WTC11 (cell line): ENCODE results near the gene UTP14C. TPM values are rescaled to one million over a fixed set of nuclear protein-coding genes. Genes with fewer than 3 reads are reported as not detected.
"Not testable (repeated sequence)": the region's sequence is repeated elsewhere in the genome, so short reads cannot be mapped to it uniquely, and the experiment has no call there.

ENCODE experiments used
- ATAC-seq: fragments of 200-7000 bp; cut with Tn5 transposase; 2 replicates; pipeline ENCODE4 v1.10.0; 2021; ENCODE audit warnings: mild to moderate bottlenecking, moderate library complexity
- CTCF ChIA-PET: fragments of 300-600 bp; sonication (Branson Sonifier 250); formaldehyde crosslinking; loops from one replicate; lab custom pipeline; 2021; ENCODE audit warnings: antibody characterized with exemption; lab: Charles Lee
- POLR2A ChIA-PET: fragments of 350-600 bp; sonication (Branson Sonifier 250); formaldehyde crosslinking; loops from one replicate; lab custom pipeline; 2021; ENCODE audit warnings: antibody characterized with exemption; lab: Charles Lee
- DNase-seq: peaks from one replicate; pipeline ENCODE4 v3.0.0; 2021; ENCODE audit warnings: low spot score
- H3K27ac Mint-ChIP-seq: 2 replicates; pipeline ENCODE4 v1.8.0; 2021; ENCODE audit warnings: mixed read lengths
- H3K27me3 Mint-ChIP-seq: 2 replicates; pipeline ENCODE4 v1.8.0; 2021; ENCODE audit warnings: low read depth, mild to moderate bottlenecking, moderate library complexity, mixed read lengths
- H3K36me3 Mint-ChIP-seq: 2 replicates; pipeline ENCODE4 v1.8.0; 2021; ENCODE audit warnings: mixed read lengths
- H3K4me1 Mint-ChIP-seq: 2 replicates; pipeline ENCODE4 v1.8.0; 2022; ENCODE audit warnings: mixed read lengths
- H3K4me3 Mint-ChIP-seq: 2 replicates; pipeline ENCODE4 v1.8.0; 2021; ENCODE audit warnings: mild to moderate bottlenecking, moderate library complexity, mixed read lengths
- H3K9me3 Mint-ChIP-seq: 2 replicates; pipeline ENCODE4 v1.8.0; 2021; ENCODE audit warnings: mixed read lengths
- ESRRA ChIP-seq: sonication (generic); formaldehyde crosslinking; IDR thresholded peaks from 2 replicates; pipeline ENCODE4 v1.8.1; 2022; ENCODE audit warnings: mild to moderate bottlenecking, missing genetic modification reagents, borderline replicate concordance
- FOXK1 ChIP-seq: sonication (generic); formaldehyde crosslinking; IDR thresholded peaks from 2 replicates; pipeline ENCODE4 v1.8.0; 2022; ENCODE audit warnings: mild to moderate bottlenecking, moderate library complexity, missing genetic modification reagents
- GRHL2 ChIP-seq: fragments of 250-450 bp; sonication (Bioruptor Pico); IDR thresholded peaks from 2 replicates; pipeline ENCODE4 v1.8.0; 2022; ENCODE audit warnings: mild to moderate bottlenecking, moderate library complexity; ENCODE audit not compliant: insufficient replicate concordance, severe bottlenecking
- HMGA2 ChIP-seq: fragments of 250-450 bp; sonication (Bioruptor Pico); IDR thresholded peaks from 2 replicates; pipeline ENCODE4 v1.4.0; 2021; ENCODE audit warnings: mild to moderate bottlenecking, moderate library complexity
- JAZF1 ChIP-seq: fragments of 250-450 bp; sonication (Bioruptor Pico); IDR thresholded peaks from 2 replicates; pipeline ENCODE4 v1.9.0; 2021; ENCODE audit warnings: moderate library complexity, mild to moderate bottlenecking, inconsistent platforms
- NFATC4 ChIP-seq: fragments of 250-450 bp; sonication (Bioruptor Pico); IDR thresholded peaks from 2 replicates; pipeline ENCODE4 v1.9.0; 2021; ENCODE audit warnings: mild to moderate bottlenecking
- OVOL2 ChIP-seq: fragments of 250-450 bp; sonication (Bioruptor Pico); IDR thresholded peaks from 2 replicates; pipeline ENCODE4 v1.9.0; 2021; ENCODE audit warnings: mild to moderate bottlenecking, borderline replicate concordance
- SMAD3 ChIP-seq: sonication (generic); formaldehyde crosslinking; IDR thresholded peaks from 2 replicates; pipeline ENCODE4 v1.8.0; 2022; ENCODE audit warnings: missing genetic modification reagents, mild to moderate bottlenecking, borderline replicate concordance
- TCF7 ChIP-seq: sonication (generic); formaldehyde crosslinking; IDR thresholded peaks from 2 replicates; pipeline ENCODE4 v1.8.0; 2022; ENCODE audit warnings: mild to moderate bottlenecking, low read depth, missing genetic modification reagents, moderate library complexity
- TP53 ChIP-seq: sonication (generic); formaldehyde crosslinking; IDR thresholded peaks from 2 replicates; pipeline ENCODE4 v1.8.1; 2023; ENCODE audit warnings: mild to moderate bottlenecking, missing genetic modification reagents
- total RNA-seq: library from RNA; stranded (reverse); gene quantifications from 3 replicates; pipeline ENCODE4 v1.2.3, GENCODE V29; 2021
- TF ChIP-seq, protein P1 (sequence below): sonication (generic); formaldehyde crosslinking; IDR thresholded peaks from 2 replicates; pipeline ENCODE4 v1.8.0; 2022; ENCODE audit warnings: mild to moderate bottlenecking, missing genetic modification reagents
- TF ChIP-seq, protein P2 (sequence below): sonication (generic); formaldehyde crosslinking; IDR thresholded peaks from 2 replicates; pipeline ENCODE4 v1.8.0; 2022; ENCODE audit warnings: mild to moderate bottlenecking, missing genetic modification reagents
- TF ChIP-seq, protein P3 (sequence below): sonication (generic); formaldehyde crosslinking; IDR thresholded peaks from 2 replicates; pipeline ENCODE4 v1.8.1; 2022; ENCODE audit warnings: mild to moderate bottlenecking, moderate library complexity, missing genetic modification reagents
- TF ChIP-seq, protein P4 (sequence below): sonication (generic); formaldehyde crosslinking; conservative IDR thresholded peaks from 2 replicates; pipeline ENCODE4 v1.8.1; 2022; ENCODE audit warnings: mild to moderate bottlenecking, missing genetic modification reagents
- TF ChIP-seq, protein P5 (sequence below): fragments of 250-450 bp; sonication (Bioruptor Pico); IDR thresholded peaks from 2 replicates; pipeline ENCODE4 v1.9.0; 2021; ENCODE audit warnings: moderate library complexity, mild to moderate bottlenecking, inconsistent platforms, borderline replicate concordance
- TF ChIP-seq, protein P6 (sequence below): sonication (generic); formaldehyde crosslinking; IDR thresholded peaks from 2 replicates; pipeline ENCODE4 v1.8.0; 2023; ENCODE audit warnings: mild to moderate bottlenecking, missing genetic modification reagents

UTP14C gene
- total RNA-seq, 1 experiment from 2014 or later: 18.5 TPM

DNA sequence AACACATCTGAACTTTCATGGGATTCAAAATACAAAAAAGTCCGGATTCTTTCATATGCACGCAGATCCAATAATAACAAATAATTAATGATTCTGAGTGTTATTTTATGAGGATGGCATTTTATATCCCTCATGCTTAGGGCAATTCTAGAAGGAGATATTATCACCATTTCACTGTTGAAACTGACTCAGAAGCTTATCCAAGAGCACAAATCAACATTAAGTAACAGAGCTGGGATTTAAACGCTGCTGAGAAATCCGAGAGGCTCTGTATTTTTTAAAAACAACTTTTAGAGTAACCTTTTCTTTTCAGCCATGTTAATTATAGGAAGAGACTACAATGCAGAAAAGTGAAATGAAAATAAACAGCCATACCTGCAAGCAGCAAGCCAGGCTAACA lies 43.6 kb upstream of the UTP14C start (continued):
- TF ChIP-seq, protein P1, sequence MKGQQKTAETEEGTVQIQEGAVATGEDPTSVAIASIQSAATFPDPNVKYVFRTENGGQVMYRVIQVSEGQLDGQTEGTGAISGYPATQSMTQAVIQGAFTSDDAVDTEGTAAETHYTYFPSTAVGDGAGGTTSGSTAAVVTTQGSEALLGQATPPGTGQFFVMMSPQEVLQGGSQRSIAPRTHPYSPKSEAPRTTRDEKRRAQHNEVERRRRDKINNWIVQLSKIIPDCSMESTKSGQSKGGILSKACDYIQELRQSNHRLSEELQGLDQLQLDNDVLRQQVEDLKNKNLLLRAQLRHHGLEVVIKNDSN (CRISPR knock-in tag): no peak
- no peak for TF ChIP-seq ESRRA

DNA sequence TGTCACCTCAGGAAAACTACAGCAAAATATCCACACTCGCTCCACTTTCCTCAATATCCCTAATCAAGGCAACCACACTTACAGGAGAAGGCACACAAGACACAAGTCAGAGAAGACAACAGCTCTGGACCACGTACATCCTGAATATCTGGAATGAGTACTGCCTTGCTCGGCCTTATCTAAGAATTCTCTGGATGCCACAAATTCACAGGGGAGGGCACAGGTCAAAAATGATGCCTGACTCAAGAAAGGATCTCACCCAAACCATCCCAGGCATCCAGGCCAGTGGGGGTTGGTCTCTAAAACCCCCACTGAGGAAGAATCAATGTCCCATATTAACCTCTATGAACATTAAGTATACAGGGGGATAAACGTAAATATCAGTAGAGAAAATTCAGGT lies 43.1 kb upstream of the UTP14C start:
- POLR2A ChIA-PET: no interaction called here
- peak overlapping the region; percentile 79; the same call in 1 of the 2 replicates for H3K27ac Mint-ChIP-seq

DNA sequence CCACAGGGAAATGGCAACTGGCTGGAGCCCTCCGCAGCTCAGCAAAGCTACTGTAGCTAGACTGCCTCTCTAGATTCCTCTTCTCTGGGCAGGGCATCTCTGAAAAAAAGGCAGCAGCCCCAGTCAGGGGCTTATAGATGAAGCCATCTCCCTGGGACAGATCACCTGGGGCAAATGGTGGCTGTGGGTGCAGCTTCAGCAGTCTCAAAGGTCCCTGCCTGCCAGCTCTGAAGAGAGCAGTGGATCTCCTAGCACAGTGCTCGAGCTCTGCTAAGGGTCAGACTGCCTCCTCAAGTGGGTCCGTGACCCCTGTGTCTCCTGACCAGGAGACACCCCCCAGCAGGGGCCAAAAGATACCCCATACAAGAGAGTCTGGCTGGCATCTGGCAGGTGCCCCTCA lies 41.2 kb upstream of the UTP14C start:
- H3K36me3 Mint-ChIP-seq, H3K27ac Mint-ChIP-seq, CTCF ChIA-PET, ATAC-seq, H3K27me3 Mint-ChIP-seq, DNase-seq, H3K4me3 Mint-ChIP-seq: not testable (repeated sequence)
- POLR2A ChIA-PET: interaction anchor here (1.0 kb wide), 1 partner anchor 8 kb away, joined by 3 read pairs; no protein-coding TSS in a partner anchor
- H3K4me1 Mint-ChIP-seq: peaks cover 12% of the 10 kb centered on the region
- H3K9me3 Mint-ChIP-seq: peaks cover 37% of the 10 kb centered on the region

More for the DNA sequence above, 43.1 kb upstream of the UTP14C start:
- DNase-seq (no peak), ATAC-seq (peak; percentile 47)
- Mint-ChIP-seq H3K4me1 (peaks cover 12% of the 10 kb centered on the region), H3K4me3 (no peak overlapping the region), H3K27me3 (peaks cover 6% of the 10 kb centered on the region; the same call in 1 of the 2 replicates), H3K9me3 (peaks cover 25% of the 10 kb centered on the region), H3K36me3 (peaks cover 5% of the 10 kb centered on the region; the same call in 1 of the 2 replicates)
- TF ChIP-seq GRHL2 (CRISPR knock-in tag): no peak
- TF ChIP-seq, protein P2, sequence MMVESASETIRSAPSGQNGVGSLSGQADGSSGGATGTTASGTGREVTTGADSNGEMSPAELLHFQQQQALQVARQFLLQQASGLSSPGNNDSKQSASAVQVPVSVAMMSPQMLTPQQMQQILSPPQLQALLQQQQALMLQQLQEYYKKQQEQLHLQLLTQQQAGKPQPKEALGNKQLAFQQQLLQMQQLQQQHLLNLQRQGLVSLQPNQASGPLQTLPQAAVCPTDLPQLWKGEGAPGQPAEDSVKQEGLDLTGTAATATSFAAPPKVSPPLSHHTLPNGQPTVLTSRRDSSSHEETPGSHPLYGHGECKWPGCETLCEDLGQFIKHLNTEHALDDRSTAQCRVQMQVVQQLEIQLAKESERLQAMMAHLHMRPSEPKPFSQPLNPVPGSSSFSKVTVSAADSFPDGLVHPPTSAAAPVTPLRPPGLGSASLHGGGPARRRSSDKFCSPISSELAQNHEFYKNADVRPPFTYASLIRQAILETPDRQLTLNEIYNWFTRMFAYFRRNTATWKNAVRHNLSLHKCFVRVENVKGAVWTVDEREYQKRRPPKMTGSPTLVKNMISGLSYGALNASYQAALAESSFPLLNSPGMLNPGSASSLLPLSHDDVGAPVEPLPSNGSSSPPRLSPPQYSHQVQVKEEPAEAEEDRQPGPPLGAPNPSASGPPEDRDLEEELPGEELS (CRISPR knock-in tag): no peak
- no peak for TF ChIP-seq TCF7 (CRISPR knock-in tag)
- TF ChIP-seq HMGA2 (CRISPR knock-in tag): no peak
- CTCF ChIA-PET: no interaction called here

DNA sequence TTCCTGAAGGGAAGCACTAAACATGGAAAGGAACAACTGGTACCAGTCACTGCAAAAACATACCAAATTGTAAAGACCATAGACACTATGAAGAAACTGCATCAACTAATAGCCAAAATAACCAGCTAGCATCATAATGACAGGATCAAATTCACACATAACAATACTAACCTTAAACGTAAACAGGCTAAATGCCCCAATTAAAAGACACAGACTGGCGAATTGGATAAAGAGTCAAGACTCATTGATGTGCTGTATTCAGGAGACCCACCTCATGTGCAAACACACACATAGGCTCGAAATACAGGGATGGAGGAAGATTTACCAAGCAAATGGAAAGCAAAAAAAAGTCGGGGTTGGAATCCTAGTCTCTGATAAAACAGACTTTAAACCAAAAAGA lies 39.6 kb upstream of the UTP14C start:
- ATAC-seq, H3K27me3 Mint-ChIP-seq, DNase-seq, H3K27ac Mint-ChIP-seq, POLR2A ChIA-PET, H3K36me3 Mint-ChIP-seq, H3K4me3 Mint-ChIP-seq, CTCF ChIA-PET: not testable (repeated sequence)
- H3K4me1 Mint-ChIP-seq: peaks cover 12% of the 10 kb centered on the region
- peaks cover 37% of the 10 kb centered on the region for H3K9me3 Mint-ChIP-seq

DNA sequence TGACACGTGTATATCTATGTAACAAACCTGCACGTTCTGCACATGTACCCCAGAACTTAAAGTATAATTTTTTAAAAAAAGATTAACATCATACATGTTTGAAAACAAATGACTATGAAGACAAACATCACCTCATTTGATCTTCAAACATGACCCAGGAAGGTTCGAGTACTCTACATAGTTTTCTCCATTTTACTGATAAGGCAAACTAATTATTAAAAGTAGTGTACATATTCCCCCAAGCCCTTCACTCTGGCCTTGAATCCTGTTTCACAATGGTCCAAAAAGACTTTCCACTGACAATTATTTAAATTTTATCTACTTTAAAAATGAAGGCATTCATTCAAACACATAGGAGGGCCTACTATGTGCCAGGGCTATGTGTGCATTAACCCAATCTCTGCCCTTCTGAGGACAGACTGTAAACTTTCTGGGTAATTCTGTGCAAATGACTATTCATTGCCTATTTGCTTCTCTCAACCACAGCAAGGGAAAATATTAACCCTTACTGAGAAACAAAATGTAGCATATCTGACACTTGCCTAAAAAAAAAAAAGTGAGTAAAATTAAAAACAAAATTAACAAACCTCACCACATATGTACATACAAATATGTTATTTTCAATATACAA lies 35.4 kb upstream of the UTP14C start:
- Mint-ChIP-seq H3K27ac (no peak overlapping the region), H3K4me1 (no peaks in the 10 kb centered on the region), H3K9me3 (peaks cover 31% of the 10 kb centered on the region), H3K36me3 (peaks cover 4% of the 10 kb centered on the region; the same call in 1 of the 2 replicates), H3K27me3 (peaks cover 5% of the 10 kb centered on the region; the same call in 1 of the 2 replicates), H3K4me3 (no peak overlapping the region)
- TF ChIP-seq, protein P3, sequence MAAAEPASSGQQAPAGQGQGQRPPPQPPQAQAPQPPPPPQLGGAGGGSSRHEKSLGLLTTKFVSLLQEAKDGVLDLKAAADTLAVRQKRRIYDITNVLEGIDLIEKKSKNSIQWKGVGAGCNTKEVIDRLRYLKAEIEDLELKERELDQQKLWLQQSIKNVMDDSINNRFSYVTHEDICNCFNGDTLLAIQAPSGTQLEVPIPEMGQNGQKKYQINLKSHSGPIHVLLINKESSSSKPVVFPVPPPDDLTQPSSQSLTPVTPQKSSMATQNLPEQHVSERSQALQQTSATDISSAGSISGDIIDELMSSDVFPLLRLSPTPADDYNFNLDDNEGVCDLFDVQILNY (CRISPR knock-in tag): no peak
- CTCF ChIA-PET: no interaction called here
- ATAC-seq: no peak
- POLR2A ChIA-PET: no interaction called here
- DNase-seq: no peak

DNA sequence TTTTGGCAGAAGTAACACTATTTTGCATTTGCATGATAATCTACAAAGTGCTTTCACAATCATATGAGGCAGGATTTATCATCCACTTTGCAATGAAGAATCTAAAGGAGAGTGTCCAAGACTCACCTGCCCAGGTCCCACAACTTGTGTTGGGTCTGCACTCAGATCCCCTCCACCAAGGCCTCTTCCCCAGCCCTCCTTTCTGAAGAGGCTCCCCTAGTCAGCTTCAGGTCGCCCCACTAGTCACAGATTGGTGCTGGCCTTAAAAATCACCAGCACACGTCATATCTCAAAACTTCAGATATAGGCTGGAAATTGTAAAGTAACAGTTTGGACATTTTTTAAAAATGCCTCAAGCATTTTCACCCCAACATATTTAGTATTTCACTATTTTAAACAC lies 30.8 kb upstream of the UTP14C start:
- H3K27me3 Mint-ChIP-seq: no peaks in the 10 kb centered on the region; the same call in 1 of the 2 replicates
- CTCF ChIA-PET: no interaction called here
- H3K4me1 Mint-ChIP-seq: peaks cover 31% of the 10 kb centered on the region
- H3K36me3 Mint-ChIP-seq: no peaks in the 10 kb centered on the region
- 0 out of 2 replicates have a peak overlapping the region, but pooled peaks have one; percentile 46 for H3K27ac Mint-ChIP-seq
- H3K9me3 Mint-ChIP-seq: no peaks in the 10 kb centered on the region
- DNase-seq (no peak), ATAC-seq (no peak)
- POLR2A ChIA-PET: no interaction called here
- no peak overlapping the region for H3K4me3 Mint-ChIP-seq
- TF ChIP-seq TP53 (CRISPR knock-in tag) (no peak), SMAD3 (no peak), JAZF1 (CRISPR knock-in tag) (no peak), NFATC4 (CRISPR knock-in tag) (no peak), FOXK1 (CRISPR knock-in tag) (no peak), OVOL2 (no peak)
- TF ChIP-seq, protein P4, sequence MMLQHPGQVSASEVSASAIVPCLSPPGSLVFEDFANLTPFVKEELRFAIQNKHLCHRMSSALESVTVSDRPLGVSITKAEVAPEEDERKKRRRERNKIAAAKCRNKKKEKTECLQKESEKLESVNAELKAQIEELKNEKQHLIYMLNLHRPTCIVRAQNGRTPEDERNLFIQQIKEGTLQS (CRISPR knock-in tag): no peak
- TF ChIP-seq, protein P5, sequence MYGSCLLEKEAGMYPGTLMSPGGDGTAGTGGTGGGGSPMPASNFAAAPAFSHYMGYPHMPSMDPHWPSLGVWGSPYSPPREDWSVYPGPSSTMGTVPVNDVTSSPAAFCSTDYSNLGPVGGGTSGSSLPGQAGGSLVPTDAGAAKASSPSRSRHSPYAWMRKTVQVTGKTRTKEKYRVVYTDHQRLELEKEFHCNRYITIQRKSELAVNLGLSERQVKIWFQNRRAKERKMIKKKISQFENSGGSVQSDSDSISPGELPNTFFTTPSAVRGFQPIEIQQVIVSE (CRISPR knock-in tag): no peak
- TF ChIP-seq, protein P6, sequence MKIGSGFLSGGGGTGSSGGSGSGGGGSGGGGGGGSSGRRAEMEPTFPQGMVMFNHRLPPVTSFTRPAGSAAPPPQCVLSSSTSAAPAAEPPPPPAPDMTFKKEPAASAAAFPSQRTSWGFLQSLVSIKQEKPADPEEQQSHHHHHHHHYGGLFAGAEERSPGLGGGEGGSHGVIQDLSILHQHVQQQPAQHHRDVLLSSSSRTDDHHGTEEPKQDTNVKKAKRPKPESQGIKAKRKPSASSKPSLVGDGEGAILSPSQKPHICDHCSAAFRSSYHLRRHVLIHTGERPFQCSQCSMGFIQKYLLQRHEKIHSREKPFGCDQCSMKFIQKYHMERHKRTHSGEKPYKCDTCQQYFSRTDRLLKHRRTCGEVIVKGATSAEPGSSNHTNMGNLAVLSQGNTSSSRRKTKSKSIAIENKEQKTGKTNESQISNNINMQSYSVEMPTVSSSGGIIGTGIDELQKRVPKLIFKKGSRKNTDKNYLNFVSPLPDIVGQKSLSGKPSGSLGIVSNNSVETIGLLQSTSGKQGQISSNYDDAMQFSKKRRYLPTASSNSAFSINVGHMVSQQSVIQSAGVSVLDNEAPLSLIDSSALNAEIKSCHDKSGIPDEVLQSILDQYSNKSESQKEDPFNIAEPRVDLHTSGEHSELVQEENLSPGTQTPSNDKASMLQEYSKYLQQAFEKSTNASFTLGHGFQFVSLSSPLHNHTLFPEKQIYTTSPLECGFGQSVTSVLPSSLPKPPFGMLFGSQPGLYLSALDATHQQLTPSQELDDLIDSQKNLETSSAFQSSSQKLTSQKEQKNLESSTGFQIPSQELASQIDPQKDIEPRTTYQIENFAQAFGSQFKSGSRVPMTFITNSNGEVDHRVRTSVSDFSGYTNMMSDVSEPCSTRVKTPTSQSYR (CRISPR knock-in tag): no peak
